ENCODE data around the gene SMC1A.

The SMC1A gene

GRCh38 chrX:53395605-53396298, 26.7 kb downstream of the SMC1A start:
- DNase-seq (ENCODE audit: low read depth) = no peak
- TF ChIP-seq CTCF (conservative IDR thresholded peaks at IDR 0.05; ENCODE audit: low read depth, low read length) = peak; percentile 10

GRCh38 chrX:53383376-53384076, 38.9 kb downstream of the SMC1A start:
- TF ChIP-seq CTCF (conservative IDR thresholded peaks at IDR 0.05; ENCODE audit: low read depth, low read length) = no peak
- DNase-seq (ENCODE audit: low read depth) = peak; percentile 4
- no peak overlapping the region for H3K4me3 ChIP-seq (ENCODE audit: low read depth, low read length)

More at GRCh38 chrX:53395605-53396298, 26.7 kb downstream of the SMC1A start:
- H3K4me3 ChIP-seq (ENCODE audit: low read depth, low read length) = no peak overlapping the region

- no peak overlapping the region for H3K4me3 ChIP-seq (ENCODE audit: low read depth, low read length)
- TF ChIP-seq CTCF (conservative IDR thresholded peaks at IDR 0.05; ENCODE audit: low read depth, low read length) = no peak
- DNase-seq (ENCODE audit: low read depth) = no peak
These were observed 42.7 kb downstream of the SMC1A start for GRCh38 chrX:53379747-53380146.

- H3K4me3 ChIP-seq (ENCODE audit: low read depth, low read length) = no peak overlapping the region
- no peak for DNase-seq (ENCODE audit: low read depth)
- no peak for TF ChIP-seq CTCF (conservative IDR thresholded peaks at IDR 0.05; ENCODE audit: low read depth, low read length)
These were observed 43.3 kb downstream of the SMC1A start for GRCh38 chrX:53379008-53379710.

GRCh38 chrX:53377464-53377863, 45.0 kb downstream of the SMC1A start:
- TF ChIP-seq CTCF (conservative IDR thresholded peaks at IDR 0.05; ENCODE audit: low read depth, low read length) = no peak
- no peak for DNase-seq (ENCODE audit: low read depth)
- no peak overlapping the region for H3K4me3 ChIP-seq (ENCODE audit: low read depth, low read length)

- no peak for TF ChIP-seq CTCF (conservative IDR thresholded peaks at IDR 0.05; ENCODE audit: low read depth, low read length)
- no peak for DNase-seq (ENCODE audit: low read depth)
These were observed 45.6 kb downstream of the SMC1A start for GRCh38 chrX:53376888-53377287.

More at GRCh38 chrX:53376888-53377287, 45.6 kb downstream of the SMC1A start:
- no peak overlapping the region for H3K4me3 ChIP-seq (ENCODE audit: low read depth, low read length)
